Measurements from ENCODE around the gene CUX1.

Gene CUX1

DNA sequence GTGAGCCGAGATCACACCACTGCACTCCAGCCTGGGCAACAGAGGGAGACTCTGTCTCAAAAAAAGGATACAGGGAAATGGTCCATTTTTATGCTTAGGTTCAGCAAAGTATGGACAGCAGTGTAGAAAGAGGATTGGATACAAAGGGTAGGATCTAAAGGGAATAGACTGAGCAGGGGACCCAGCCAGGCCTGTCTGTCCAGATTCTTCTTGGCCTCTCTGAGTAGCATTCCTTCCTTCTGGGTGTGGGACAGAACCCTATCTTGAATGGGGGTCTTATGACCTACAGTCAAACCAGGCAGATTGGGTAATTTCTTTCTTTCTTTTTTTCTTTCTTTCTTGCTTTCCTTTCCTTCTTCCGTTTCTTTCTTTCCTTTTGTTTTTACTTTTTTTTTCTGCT, 494.9 kb downstream of the CUX1 start:
- ChIA-PET CTCF (no interaction called here), POLR2A (no interaction called here)
- no peak for DNase-seq (ENCODE audit: low read depth, low spot score)
- no peak overlapping the region for H3K4me3 ChIP-seq (ENCODE audit: low read depth, low read length)
- TF ChIP-seq, protein P1, sequence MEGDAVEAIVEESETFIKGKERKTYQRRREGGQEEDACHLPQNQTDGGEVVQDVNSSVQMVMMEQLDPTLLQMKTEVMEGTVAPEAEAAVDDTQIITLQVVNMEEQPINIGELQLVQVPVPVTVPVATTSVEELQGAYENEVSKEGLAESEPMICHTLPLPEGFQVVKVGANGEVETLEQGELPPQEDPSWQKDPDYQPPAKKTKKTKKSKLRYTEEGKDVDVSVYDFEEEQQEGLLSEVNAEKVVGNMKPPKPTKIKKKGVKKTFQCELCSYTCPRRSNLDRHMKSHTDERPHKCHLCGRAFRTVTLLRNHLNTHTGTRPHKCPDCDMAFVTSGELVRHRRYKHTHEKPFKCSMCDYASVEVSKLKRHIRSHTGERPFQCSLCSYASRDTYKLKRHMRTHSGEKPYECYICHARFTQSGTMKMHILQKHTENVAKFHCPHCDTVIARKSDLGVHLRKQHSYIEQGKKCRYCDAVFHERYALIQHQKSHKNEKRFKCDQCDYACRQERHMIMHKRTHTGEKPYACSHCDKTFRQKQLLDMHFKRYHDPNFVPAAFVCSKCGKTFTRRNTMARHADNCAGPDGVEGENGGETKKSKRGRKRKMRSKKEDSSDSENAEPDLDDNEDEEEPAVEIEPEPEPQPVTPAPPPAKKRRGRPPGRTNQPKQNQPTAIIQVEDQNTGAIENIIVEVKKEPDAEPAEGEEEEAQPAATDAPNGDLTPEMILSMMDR (IDR thresholded peaks at IDR 0.05; ENCODE audit: insufficient read depth, low read length, missing control alignments) = no peak

DNA sequence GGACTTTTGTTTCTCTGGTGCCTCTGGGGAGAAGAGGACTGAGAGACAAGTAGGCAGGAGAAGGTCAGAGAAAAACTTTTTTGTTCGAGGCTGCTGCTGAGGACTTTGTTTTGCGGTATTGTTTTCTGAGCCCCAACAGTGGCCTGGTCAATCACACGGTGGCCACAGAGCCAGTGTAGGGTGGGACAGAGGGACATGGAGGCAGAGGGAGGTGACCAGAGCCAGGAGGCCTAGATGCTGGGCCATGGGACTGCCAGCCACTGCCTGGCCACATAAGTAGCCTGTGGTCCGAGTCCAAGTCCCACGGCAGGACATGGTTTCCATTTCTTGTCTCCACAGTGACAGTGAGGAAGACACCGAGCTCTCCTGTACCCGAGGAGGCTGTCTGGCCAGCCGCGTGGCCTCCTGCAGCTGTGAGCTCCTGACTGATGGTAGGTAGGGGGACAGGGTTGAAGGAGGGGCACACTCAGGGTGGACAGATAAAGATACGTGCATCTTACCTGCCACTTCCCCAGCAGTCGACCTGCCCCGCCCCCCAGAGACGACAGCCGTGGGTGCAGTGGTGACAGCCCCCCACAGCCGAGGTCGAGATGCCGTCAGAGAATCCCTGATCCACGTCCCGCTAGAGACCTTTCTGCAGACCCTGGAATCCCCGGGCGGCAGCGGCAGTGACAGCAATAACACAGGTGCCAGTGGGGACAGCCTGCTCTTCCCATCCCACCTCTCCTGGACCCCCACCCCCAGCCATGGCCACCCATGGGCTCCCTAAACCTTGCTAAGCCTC, 496.8 kb downstream of the CUX1 start:
- no peak for DNase-seq (ENCODE audit: low read depth, low spot score)
- ChIA-PET CTCF (no interaction called here), POLR2A (no interaction called here)
- TF ChIP-seq, protein P1 (IDR thresholded peaks at IDR 0.05; ENCODE audit: insufficient read depth, low read length, missing control alignments) = no peak
- no peak overlapping the region for H3K4me3 ChIP-seq (ENCODE audit: low read depth, low read length)

DNA sequence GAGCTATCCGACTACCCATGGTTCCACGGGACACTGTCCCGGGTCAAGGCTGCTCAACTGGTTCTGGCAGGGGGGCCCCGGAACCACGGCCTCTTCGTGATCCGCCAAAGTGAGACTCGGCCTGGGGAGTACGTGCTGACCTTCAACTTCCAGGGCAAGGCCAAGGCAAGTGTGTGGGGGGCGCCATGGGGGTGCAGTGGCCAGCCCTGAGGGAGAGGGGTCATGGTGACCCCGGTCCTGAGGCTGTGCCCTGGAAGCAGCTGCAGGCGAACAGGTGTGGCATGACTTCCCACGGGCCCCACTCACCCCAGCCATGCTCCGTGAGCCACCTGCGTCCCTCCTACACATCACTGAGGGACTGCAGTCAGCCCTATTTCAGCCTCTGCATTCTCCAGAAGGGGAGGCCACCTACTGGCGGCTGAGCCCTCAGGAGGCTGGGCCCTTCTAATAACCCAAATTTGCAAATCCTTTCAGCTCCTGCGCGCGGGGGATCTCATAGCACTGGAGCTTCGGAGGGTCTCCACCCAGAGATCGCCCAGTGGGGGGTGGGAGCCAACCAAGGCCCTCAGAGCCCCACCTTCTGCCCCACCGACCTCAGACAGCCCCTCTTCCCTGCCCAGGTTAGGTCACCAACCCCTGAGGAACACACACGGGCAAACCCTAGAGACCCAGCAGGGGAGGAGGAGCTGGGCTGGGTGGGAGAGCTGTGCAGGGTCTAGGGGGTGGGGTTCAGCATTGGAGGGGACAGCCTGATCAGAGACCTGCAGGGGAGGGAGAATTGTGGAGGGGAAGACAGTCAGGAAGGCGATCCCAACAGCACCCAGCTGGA, 500.0 kb downstream of the CUX1 start:
- POLR2A ChIA-PET = interaction anchor here (0.6 kb wide), 1 partner anchor 798 kb away, joined by 3 read pairs; no protein-coding TSS in a partner anchor
- TF ChIP-seq, protein P1 (IDR thresholded peaks at IDR 0.05; ENCODE audit: insufficient read depth, low read length, missing control alignments) = no peak
- no peak overlapping the region for H3K4me3 ChIP-seq (ENCODE audit: low read depth, low read length)
- DNase-seq (ENCODE audit: low read depth, low spot score) = no peak
- CTCF ChIA-PET = no interaction called here

DNA sequence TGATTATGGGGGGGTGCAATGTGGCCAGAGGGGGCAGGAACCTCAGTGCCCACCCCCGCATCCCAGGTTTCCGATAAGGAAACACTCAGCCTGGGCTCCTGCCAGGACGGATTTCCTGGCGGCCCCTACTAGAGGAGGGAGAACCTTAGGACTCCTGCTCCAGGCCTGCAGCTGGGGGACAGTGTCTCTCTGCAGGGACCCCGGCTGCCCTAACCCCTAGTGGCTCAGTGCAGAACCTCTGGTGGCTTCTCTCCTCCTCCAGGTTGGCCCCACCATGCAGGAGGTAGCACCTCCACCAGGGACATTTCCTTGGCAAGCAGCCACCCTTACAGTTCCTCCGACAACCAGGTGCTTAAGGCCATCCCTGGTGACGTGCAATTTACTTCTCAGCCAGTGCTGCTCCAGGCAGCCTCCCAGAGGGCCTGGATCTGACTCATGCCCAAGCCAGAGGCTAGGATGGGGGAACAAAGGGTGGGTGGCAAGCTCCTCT, 501.1 kb downstream of the CUX1 start:
- ChIA-PET POLR2A (no interaction called here), CTCF (no interaction called here)
- no peak overlapping the region for H3K4me3 ChIP-seq (ENCODE audit: low read depth, low read length)
- no peak for DNase-seq (ENCODE audit: low read depth, low spot score)
- TF ChIP-seq, protein P1 (IDR thresholded peaks at IDR 0.05; ENCODE audit: insufficient read depth, low read length, missing control alignments) = no peak

DNA sequence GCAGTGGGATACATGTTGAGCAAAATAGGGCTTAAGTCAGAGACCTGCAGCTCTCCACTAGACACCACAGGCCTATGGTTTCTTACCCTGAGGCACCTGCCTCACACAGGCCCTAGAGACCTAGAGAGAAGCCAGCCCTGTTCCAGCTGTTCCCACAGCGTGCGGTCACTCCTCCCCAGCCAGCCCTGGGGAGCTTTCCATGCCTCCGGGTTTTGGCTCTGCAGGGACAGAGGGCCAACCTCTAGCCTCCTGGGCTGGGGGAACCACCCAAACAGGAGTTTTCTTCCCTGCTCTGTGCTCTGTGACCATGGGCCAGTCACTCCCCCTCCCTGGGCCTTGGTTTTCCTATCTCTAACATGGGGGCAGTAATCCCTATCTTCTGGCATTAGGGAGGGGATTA, 502.2 kb downstream of the CUX1 start:
- DNase-seq (ENCODE audit: low read depth, low spot score) = no peak
- ChIA-PET POLR2A (no interaction called here), CTCF (no interaction called here)
- TF ChIP-seq, protein P1 (IDR thresholded peaks at IDR 0.05; ENCODE audit: insufficient read depth, low read length, missing control alignments) = no peak
- H3K4me3 ChIP-seq (ENCODE audit: low read depth, low read length) = no peak overlapping the region

DNA sequence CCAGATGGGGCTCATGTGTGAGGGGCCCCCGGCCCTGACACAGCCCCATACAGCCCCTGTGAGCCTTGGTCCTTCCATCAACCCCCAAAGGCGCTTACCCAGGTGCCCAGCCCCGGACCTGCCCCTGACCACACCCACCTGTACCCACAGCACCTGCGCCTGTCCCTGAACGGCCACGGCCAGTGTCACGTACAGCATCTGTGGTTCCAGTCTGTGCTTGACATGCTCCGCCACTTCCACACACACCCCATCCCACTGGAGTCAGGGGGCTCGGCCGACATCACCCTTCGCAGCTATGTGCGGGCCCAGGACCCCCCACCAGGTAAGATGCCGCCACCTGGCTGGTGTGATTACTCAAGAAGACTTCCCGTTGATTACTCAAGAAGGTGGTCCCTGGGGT, 502.8 kb downstream of the CUX1 start:
- TF ChIP-seq, protein P1 (IDR thresholded peaks at IDR 0.05; ENCODE audit: insufficient read depth, low read length, missing control alignments) = no peak
- ChIA-PET CTCF (no interaction called here), POLR2A (no interaction called here)
- no peak overlapping the region for H3K4me3 ChIP-seq (ENCODE audit: low read depth, low read length)
- no peak for DNase-seq (ENCODE audit: low read depth, low spot score)
